Measurements from ENCODE around the gene MAP7. TPM values are rescaled to one million over a fixed set of nuclear protein-coding genes. Genes with fewer than 3 reads are reported as not detected.

The MAP7 gene
- total RNA-seq, 2 experiments from 2014 or later = not detected

DNA sequence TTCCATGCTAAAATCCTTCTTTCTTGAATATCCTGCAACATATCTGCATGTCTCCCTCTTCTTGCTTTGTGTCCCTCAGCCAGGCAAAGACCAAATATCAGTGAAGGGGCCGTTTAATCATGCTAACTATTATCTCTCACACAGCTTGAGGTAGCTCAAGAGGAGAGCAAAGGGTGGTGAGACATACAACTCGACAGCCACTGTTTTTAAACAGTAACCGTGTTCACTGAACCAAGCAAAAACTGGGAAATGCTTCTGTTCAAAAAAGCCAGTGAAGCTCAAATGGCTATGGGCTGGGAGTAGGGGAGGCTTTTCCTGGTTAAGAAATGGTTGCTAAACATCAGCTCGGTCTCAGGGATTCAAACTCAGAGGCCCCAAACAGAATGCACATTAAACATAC, 83.4 kb downstream of the MAP7 start:
- ChIA-PET CTCF (ENCODE audit: unreplicated experiment) (no interaction called here), POLR2A (no interaction called here)
- no peaks in the 10 kb centered on the region for H3K9me2 ChIP-seq (ENCODE audit: insufficient read depth, low read length)
- H3K27ac ChIP-seq (ENCODE audit: low read depth, low read length, poor library complexity, severe bottlenecking) = no peak overlapping the region
- no peaks in the 10 kb centered on the region for H4K20me1 ChIP-seq (ENCODE audit: insufficient read depth, low read length)
- intact Hi-C loops (cut with micrococcal nuclease; ENCODE audit: unreplicated experiment) = no loop called here
- H3K36me3 ChIP-seq (ENCODE audit: insufficient read depth, low read length) = no peaks in the 10 kb centered on the region
- H3K4me2 ChIP-seq (ENCODE audit: low read length) = no peak overlapping the region
- H2AFZ ChIP-seq (ENCODE audit: low read length) = no peak overlapping the region
- BruUV-seq (replicated peaks) = no TSS peak
- no peak overlapping the region for H3K4me3 ChIP-seq (ENCODE audit: low read depth, low read length, poor library complexity, severe bottlenecking)
- no peaks in the 10 kb centered on the region for H3K9me3 ChIP-seq (ENCODE audit: low read length)
- H3K79me2 ChIP-seq (ENCODE audit: insufficient read depth, low read depth, low read length) = no peaks in the 10 kb centered on the region
- no peaks in the 10 kb centered on the region for H3K4me1 ChIP-seq (ENCODE audit: insufficient read depth, low read length, poor library complexity, severe bottlenecking)
- DNase-seq (ENCODE audit: low spot score) = no peak
- TF ChIP-seq, protein P1, sequence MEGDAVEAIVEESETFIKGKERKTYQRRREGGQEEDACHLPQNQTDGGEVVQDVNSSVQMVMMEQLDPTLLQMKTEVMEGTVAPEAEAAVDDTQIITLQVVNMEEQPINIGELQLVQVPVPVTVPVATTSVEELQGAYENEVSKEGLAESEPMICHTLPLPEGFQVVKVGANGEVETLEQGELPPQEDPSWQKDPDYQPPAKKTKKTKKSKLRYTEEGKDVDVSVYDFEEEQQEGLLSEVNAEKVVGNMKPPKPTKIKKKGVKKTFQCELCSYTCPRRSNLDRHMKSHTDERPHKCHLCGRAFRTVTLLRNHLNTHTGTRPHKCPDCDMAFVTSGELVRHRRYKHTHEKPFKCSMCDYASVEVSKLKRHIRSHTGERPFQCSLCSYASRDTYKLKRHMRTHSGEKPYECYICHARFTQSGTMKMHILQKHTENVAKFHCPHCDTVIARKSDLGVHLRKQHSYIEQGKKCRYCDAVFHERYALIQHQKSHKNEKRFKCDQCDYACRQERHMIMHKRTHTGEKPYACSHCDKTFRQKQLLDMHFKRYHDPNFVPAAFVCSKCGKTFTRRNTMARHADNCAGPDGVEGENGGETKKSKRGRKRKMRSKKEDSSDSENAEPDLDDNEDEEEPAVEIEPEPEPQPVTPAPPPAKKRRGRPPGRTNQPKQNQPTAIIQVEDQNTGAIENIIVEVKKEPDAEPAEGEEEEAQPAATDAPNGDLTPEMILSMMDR (conservative IDR thresholded peaks at IDR 0.05; ENCODE audit: low read length) = no peak
- TF ChIP-seq EZH2phosphoT487 (IDR thresholded peaks at IDR 0.05; ENCODE audit: borderline replicate concordance, low read depth, low read length) = no peak

DNA sequence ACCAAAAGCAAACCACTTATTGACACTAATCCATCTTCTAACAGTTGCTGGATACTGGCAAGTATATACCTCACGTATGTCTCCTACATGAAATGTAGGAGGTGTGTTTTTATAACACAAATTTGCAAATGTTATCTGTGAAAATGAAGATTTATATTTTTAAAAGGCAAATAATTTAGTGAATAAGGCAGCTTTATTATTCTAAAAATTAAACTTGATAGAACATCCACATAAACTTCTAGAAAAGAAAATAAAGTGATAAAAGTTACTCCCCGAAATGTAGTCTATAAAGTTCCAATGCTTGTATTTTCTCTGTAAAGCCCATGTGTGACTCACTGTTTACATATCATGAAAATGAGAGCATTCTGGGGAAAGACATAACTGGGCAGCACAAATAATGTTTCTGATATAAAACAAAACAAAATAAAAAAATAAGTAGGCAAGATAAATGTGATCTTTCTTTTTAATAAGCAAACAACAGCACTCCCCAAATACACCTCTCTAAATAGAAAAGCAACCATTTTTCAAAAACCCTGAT, 84.4 kb downstream of the MAP7 start:
- TF ChIP-seq EZH2phosphoT487 (IDR thresholded peaks at IDR 0.05; ENCODE audit: borderline replicate concordance, low read depth, low read length) = no peak
- TF ChIP-seq, protein P1 (conservative IDR thresholded peaks at IDR 0.05; ENCODE audit: low read length) = no peak
- H3K36me3 ChIP-seq (ENCODE audit: insufficient read depth, low read length) = no peaks in the 10 kb centered on the region
- ChIA-PET POLR2A (interaction anchor here (0.6 kb wide), 1 partner anchor 705 kb away, joined by 3 read pairs; no protein-coding TSS in a partner anchor), CTCF (ENCODE audit: unreplicated experiment) (no interaction called here)
- no peak overlapping the region for H2AFZ ChIP-seq (ENCODE audit: low read length)
- H4K20me1 ChIP-seq (ENCODE audit: insufficient read depth, low read length) = no peaks in the 10 kb centered on the region
- H3K9me3 ChIP-seq (ENCODE audit: low read length) = no peaks in the 10 kb centered on the region
- no peaks in the 10 kb centered on the region for H3K4me1 ChIP-seq (ENCODE audit: insufficient read depth, low read length, poor library complexity, severe bottlenecking)
- no peak overlapping the region for H3K27ac ChIP-seq (ENCODE audit: low read depth, low read length, poor library complexity, severe bottlenecking)
- no peak overlapping the region for H3K4me3 ChIP-seq (ENCODE audit: low read depth, low read length, poor library complexity, severe bottlenecking)
- DNase-seq (ENCODE audit: low spot score) = no peak
- intact Hi-C loops (cut with micrococcal nuclease; ENCODE audit: unreplicated experiment) = no loop called here
- H3K9me2 ChIP-seq (ENCODE audit: insufficient read depth, low read length) = no peaks in the 10 kb centered on the region
- H3K79me2 ChIP-seq (ENCODE audit: insufficient read depth, low read depth, low read length) = no peaks in the 10 kb centered on the region
- BruUV-seq (replicated peaks) = no TSS peak
- H3K4me2 ChIP-seq (ENCODE audit: low read length) = no peak overlapping the region

DNA sequence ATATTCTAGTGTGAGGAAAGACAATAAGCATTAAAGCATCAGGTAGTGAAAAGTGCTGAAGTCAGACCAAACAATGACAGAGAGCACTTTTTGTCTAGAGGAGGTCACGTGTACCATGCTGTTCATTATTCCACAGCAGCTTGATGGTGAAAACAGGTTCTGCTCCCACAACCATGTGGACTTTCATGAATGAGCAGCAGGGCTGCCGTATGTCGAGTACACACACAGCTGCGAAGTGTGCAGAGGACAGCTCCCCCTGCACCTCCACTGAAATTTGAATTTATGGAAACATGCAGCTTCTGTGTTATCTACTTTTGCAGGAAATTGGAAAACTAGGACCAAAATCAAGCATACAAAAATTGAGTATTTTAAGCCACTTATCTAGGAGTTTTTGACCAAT, 85.3 kb downstream of the MAP7 start:
- Histone ChIP-seq H3K4me1 (ENCODE audit: insufficient read depth, low read length, poor library complexity, severe bottlenecking) (no peaks in the 10 kb centered on the region), H3K9me3 (ENCODE audit: low read length) (no peaks in the 10 kb centered on the region), H3K4me2 (ENCODE audit: low read length) (no peak overlapping the region), H3K4me3 (ENCODE audit: low read depth, low read length, poor library complexity, severe bottlenecking) (no peak overlapping the region), H4K20me1 (ENCODE audit: insufficient read depth, low read length) (no peaks in the 10 kb centered on the region), H3K9me2 (ENCODE audit: insufficient read depth, low read length) (no peaks in the 10 kb centered on the region), H3K27ac (ENCODE audit: low read depth, low read length, poor library complexity, severe bottlenecking) (no peak overlapping the region), H3K36me3 (ENCODE audit: insufficient read depth, low read length) (no peaks in the 10 kb centered on the region), H3K79me2 (ENCODE audit: insufficient read depth, low read depth, low read length) (no peaks in the 10 kb centered on the region), H2AFZ (ENCODE audit: low read length) (no peak overlapping the region)
- intact Hi-C loops (cut with micrococcal nuclease; ENCODE audit: unreplicated experiment) = no loop called here
- TF ChIP-seq EZH2phosphoT487 (IDR thresholded peaks at IDR 0.05; ENCODE audit: borderline replicate concordance, low read depth, low read length) = no peak
- TF ChIP-seq, protein P1 (conservative IDR thresholded peaks at IDR 0.05; ENCODE audit: low read length) = no peak
- no TSS peak for BruUV-seq (replicated peaks)
- CTCF ChIA-PET (ENCODE audit: unreplicated experiment) = no interaction called here
- DNase-seq (ENCODE audit: low spot score) = no peak
- POLR2A ChIA-PET = no interaction called here
